Middle frontal gyrus (tissue), 1 donor: Measurements from ENCODE around the gene ZC2HC1C.
A peak's percentile ranks its signal among the peaks of the same experiment; 100 is the strongest.

ENCODE experiments used
- DNase-seq: peaks from one replicate; pipeline ENCODE4 v3.0.0-alpha.2; 2015; ENCODE audit warnings: low spot score; ENCODE audit errors: extremely low spot score

ZC2HC1C gene, protein sequence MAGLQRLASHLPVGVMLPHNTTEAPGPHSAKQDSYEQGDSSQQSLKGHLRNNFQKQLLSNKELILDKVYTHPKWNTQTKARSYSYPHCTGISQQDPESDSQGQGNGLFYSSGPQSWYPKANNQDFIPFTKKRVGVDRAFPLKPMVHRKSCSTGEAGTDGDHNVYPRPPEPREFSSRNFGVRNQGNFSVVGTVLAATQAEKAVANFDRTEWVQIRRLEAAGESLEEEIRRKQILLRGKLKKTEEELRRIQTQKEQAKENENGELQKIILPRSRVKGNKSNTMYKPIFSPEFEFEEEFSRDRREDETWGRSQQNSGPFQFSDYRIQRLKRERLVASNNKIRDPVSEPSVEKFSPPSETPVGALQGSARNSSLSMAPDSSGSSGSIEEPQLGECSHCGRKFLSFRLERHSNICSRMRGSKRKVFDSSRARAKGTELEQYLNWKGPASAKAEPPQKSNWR

DNA sequence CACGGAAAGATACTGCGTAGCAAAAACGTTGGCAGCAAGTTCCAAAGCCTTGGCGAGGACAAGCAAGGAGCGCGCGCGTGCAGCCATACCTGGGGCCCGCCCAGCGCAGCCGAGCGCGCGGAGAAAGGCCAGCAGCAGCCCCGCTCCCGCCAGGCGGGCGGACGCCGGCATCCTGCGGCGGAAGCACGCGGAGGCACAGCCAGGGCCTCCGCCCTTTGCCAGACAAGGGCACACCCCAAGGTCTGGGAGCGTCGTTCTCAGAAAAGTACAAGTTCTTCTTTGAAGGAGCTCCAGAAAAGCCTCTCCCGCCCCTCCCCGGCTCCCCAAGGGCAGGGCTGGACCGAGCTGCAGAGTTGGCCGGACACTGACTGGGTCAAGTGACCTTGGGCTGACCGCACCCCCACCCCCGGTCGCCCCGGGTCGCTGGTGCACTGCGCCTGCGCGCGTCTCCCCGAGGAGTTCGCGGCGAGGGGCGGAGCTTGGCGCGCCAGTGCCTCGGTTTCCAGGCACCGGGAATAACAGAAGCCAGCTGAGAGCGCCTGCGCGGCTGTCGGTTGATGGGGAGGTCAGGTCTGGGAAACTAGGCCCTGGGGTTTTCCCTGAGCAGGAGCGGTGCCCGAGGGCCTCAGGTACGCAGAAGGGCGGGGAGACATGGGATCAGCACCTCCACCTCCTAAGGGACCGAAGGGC lies at the start of gene ZC2HC1C:
Gene ZC2HC1C, plus strand, starts transcription at position 521 of the 690 bp plus-strand sequence. CDS start 933 bp downstream, outside the sequence.
- DNase-seq = peak; percentile 89

DNA sequence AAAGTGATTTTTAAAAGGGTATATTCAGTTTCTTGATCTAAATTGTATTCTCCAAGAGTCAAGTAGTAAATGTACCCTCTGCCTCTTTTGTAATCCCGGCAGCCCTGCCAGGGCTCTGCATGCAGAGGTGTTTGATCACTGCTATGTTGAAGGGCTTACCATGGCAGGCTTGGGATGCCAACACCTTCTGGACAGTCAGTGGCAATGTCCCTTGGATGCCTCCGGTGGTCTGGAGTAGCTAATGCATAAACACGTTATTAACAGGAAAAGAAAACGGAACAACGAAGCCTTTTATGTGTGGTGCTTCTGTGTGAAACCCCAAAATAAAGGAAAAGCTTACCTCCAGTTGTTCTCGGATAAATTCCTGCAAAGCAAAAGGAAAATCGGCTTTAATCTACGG lies 46.8 kb upstream of the ZC2HC1C start:
- DNase-seq = no peak

- DNase-seq = no peak
These were observed 46.3 kb upstream of the ZC2HC1C start for GRCh38 chr14:75023108-75023507.

GRCh38 chr14:75025082-75025481 lies 44.4 kb upstream of the ZC2HC1C start:
- no peak for DNase-seq

DNA sequence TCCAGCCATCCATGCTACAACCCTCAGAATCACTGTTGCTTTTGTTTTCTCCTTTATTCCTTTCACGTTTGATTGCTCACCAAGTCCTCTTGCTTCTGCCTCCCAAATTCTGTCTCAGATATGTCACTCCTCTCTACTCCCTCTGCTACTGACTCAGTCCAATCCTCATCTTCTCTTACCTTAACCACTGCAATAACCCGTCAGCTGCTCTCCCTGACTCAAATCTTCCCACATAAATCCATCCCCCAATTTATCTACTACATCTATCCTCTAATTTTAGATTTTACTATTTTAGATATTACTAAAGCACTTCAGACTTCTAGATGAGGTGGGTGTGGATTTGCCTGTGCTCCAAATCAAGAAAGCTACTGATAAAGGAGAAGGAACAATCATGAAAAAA lies 43.6 kb upstream of the ZC2HC1C start:
- DNase-seq = no peak

- DNase-seq = no peak
These were observed 39.3 kb upstream of the ZC2HC1C start for GRCh38 chr14:75030147-75030546.

GRCh38 chr14:75032939-75033338 lies 36.5 kb upstream of the ZC2HC1C start:
- DNase-seq = no peak

DNA sequence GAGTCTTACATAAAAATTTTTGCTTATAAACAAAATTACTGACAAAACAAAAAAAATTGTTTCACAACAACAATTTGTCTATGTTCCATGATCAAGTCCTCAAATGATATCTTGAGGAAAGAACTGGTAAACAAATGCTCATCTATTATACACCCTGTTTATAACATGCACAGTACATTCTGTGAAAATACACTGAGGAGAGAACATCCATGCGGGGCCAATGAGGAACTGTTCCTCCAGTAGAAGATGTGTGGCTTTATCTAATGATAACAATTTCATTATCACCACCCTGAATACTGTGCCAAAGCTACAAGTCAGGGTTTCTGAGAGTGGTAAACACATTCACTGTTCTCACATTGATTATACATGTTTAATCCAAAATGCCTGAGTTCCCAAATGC lies 28.9 kb upstream of the ZC2HC1C start:
- no peak for DNase-seq

GRCh38 chr14:75040959-75041358 lies 28.5 kb upstream of the ZC2HC1C start:
- DNase-seq = no peak

DNA sequence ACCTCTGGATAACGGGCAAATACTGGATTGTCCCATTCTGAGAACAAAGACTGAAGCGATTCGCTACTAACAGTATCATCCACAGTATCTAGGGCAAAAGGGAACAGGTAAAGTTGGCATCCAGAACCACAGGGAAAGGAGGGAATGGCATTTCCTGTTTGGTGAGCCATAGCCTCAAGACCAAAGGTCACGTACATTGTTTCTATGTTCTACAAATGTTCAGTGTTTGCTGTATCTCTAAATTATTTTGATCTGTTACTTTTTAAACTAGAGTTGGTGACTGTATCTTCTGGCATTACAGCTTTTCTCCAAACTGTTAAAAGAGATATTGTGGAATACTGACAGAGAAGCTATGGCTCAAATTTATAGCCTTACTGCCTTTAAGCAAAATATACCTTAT lies 27.8 kb upstream of the ZC2HC1C start:
- DNase-seq = no peak

DNA sequence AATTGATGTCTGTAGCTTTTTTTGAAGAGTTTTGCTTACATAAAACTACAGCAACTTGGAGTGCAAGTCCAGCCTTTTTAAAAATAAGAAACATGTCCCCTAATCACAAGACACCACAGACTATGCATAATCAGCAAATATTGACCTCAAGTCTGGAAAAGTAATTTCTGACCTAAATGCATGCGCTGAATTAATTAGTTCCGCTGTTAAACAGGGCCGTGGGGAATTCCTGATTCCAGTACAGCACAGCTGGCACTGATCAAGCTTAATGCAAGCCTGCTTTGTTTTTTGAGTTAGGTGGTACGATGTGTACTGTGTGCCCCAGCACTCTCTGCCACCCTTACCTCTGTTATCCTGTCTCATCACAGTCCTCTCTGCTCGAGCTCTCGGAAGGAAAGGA lies 27.4 kb upstream of the ZC2HC1C start:
- DNase-seq = no peak

GRCh38 chr14:75044322-75044721 lies 25.1 kb upstream of the ZC2HC1C start:
- DNase-seq = no peak

- DNase-seq = no peak
These were observed 24.7 kb upstream of the ZC2HC1C start for GRCh38 chr14:75044752-75045151.

DNA sequence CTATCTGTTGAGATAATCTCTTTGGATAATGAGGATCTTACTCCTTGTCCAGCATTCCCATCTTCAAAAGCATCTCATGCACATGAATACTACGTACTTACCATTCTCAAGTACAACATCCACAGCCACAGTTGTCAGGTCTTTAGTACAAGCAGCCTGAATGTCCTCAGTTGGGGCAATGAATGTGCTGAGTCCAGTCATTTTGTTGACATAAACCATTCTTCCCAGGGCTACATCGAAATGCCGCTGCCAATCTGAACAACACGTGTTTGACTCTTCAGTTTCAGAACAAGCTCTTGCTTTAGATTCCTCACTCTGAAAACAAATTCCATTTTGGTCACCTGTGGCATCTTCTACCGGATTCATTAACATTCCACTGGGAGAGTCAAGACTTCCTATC lies 23.2 kb upstream of the ZC2HC1C start:
- no peak for DNase-seq

DNA sequence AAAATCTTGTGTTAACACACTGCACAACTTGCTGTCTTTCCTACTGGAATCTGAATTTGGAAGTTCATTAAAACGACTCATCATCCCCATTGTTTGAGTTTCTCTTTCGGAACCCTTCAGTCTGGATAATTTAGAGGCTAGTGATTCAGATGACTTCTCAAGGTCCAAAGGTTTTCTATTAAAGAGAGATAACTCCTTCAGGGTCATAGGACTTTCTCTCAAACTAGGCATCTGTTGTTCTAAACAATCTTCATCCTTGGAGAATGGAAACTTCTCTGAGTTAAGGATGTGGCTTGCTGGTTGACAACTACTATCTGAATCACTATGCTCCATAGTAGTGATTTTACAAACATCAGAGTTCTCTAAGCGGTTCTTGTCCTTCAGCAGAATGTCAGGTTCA lies 22.5 kb upstream of the ZC2HC1C start:
- no peak for DNase-seq

DNA sequence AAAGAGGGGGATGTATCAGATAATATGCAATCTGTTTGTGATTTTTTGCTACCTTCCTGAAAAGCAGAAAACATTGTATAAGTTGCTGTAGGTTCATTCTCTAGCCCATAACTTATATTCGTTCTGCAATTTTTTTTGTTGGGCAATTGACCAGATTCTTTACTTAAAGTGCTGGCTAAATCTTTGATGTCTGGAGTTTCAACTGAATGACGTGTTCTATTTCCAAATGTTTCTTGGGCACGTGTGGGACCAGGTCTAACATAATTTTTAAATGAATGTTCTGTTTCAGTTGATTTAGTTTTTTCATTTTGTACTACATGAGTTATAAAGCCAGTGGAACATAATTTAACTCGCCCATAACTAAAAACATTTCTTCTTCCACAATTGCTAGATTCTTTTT lies 21.9 kb upstream of the ZC2HC1C start:
- DNase-seq = no peak

DNA sequence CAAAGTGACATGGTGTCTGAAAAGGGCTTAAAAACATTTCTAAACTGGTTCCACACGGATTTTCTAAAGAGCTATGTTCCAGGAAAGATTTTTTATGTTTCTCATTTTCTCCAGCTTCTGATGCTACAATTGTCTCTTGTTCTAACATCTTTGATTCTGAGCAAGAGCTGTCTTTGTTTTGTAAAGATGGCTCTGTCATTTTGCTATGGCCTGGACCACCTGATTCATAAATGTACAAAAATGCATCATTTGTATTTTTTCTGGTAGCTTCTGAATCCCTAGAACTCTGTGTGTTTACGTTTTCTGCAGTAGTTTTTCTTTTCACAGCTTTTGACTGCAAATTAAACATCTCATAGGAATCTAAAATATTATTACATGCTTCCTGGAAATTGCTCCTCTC lies 21.3 kb upstream of the ZC2HC1C start:
- DNase-seq = no peak

DNA sequence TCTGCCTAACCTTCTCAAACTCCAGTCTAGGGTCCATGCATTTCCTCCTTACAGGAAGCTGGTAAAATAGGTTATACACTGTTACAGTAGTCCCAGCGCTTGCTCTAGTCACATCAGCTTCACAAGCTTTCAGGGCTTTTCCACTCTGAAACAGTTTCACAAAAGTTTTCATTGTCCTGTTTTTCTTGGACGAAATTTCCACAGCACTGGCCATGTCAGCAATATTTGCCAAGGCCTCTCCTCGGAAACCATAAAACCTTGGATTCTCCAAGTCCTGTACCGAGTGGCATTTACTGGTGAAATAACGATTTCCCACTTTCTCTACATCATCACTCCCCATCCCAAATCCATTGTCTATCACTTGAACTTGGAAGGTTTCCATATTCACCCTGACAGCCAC lies 20.3 kb upstream of the ZC2HC1C start:
- DNase-seq = no peak

DNA sequence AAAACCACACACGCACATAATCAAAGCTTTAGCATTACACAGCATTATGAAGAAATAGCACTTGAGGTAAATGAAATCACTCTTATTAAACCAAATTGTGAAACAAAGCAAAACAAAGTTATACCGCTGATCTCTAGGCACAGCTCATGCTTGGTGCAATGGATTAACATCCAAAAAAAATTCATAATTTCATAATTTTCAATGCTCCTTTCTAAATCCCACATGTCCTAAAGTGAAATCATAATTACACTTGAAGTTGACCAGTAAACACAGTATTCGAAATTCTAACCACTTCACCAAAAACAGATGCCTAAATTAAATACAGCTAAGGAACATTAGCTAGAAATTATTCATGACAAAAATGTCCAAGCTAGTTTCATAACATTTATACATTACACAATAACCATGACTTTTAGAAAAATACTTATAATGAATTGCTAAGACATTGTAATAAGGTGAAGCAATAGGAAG lies 19.7 kb upstream of the ZC2HC1C start:
- no peak for DNase-seq

GRCh38 chr14:75050852-75051555 lies 18.4 kb upstream of the ZC2HC1C start, which contains the start of gene MLH3:
TSS of gene MLH3 (minus strand) at chr14:75051467. CDS start at chr14:75049655, 1,812 bp downstream.
- peak; percentile 81 for DNase-seq

DNA sequence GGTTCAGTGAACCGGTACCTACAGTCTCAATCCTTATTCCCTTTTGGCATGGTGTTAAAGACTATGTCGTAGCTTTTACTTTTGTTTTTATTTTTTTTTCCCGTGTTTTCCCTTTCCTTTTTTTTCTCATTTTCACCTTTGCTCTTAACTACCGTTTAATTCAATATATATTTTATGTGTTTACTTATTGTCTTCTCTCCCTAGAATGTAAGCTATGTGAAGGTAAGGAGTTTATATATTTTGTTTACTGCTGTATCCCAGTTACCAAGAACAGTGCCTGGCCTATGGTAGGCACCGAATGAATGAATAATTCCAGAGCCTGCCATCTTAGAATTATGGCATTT lies 17.9 kb upstream of the ZC2HC1C start:
- DNase-seq = no peak
